GM12801 (cell line): Measurements from ENCODE around the gene PLEKHH2.

Experiments
- CTCF ChIP-seq: IDR thresholded peaks from one replicate; pipeline ENCODE4 v1.5.1; 2011; ENCODE audit warnings: control low read depth; ENCODE audit not compliant: insufficient read length; ENCODE audit errors: extremely low read depth

PLEKHH2 gene

GRCh38 chr2:43653506-43653905 lies 16.4 kb downstream of the PLEKHH2 start:
- TF ChIP-seq CTCF = no peak

- no peak for TF ChIP-seq CTCF
Measured at GRCh38 chr2:43657241-43657640, 20.2 kb downstream of the PLEKHH2 start.

DNA sequence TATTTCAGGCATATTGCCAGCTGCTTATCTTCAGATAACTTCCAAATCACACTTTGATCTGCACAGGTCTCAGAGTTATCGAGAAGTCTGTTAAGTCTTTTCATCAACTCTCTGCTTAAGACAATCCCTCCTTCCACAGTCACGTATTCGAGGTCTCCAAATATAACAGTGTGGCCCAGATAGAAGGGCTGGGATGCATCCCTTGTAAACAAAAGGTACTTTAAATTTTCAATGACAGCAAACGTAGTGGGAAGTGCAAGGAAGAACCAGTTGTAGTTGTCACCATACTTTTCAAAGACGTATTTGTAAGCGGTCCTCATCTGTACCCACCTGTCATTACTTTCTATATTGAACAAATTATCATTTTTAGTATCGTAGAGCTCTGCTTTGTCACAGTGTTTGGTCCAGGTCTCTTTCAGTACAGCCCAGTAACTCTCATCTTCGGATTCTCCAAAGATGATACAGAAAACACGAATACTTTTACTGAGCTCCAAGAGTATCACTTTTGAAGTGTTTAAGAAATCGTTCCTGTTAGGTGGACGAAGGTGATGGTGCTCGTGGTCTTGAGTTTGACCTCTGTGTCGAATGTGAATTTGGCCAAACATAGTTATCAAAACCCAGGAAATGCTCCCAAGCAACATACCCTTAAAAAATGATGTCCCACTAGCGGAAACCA lies 38.7 kb downstream of the PLEKHH2 start:
- no peak for TF ChIP-seq CTCF

GRCh38 chr2:43676322-43677050 lies 39.4 kb downstream of the PLEKHH2 start, which contains the start of gene C1GALT1C1L:
Gene C1GALT1C1L (minus strand): TSS chr2:43676429. CDS start chr2:43676322, 107 bp downstream.
- no peak for TF ChIP-seq CTCF

DNA sequence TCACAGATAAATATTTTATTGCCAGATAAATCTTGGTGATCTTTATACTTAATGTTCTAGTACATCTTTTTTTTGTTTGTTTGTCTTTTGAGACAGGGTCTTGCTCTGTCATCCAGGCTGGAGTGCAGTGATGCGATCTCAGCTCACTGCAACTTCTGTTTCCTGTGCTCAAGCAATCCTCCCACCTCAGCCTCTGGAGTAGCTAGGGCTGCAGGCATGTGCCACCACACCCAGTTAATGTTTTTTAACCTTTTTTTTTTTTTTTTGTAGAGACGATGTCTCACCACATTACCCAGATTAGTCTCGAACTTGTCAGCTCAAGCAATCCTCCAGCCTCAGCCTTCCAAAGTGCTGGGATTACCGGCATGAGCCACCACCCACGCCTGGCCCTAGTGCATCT lies 48.3 kb downstream of the PLEKHH2 start:
- no peak for TF ChIP-seq CTCF

DNA sequence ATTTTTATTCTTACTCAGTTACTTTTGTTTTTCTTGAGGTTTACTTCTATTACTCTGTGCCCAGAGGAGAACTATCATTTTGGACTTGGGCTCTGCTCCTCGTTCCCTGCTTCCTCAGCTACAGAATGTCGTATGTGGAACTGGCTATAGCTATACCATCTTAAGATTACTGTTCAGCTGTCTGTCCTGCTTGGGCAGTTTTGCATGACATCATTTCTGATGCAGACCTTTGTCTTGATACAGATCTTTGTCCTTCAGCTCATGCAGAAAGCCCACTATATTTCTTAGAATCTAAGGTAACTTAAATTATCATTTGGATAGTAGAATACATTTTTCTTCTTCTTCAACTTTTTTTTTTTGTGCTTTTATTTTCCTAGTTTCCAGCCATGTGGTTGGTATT lies 52.9 kb downstream of the PLEKHH2 start:
- no peak for TF ChIP-seq CTCF

DNA sequence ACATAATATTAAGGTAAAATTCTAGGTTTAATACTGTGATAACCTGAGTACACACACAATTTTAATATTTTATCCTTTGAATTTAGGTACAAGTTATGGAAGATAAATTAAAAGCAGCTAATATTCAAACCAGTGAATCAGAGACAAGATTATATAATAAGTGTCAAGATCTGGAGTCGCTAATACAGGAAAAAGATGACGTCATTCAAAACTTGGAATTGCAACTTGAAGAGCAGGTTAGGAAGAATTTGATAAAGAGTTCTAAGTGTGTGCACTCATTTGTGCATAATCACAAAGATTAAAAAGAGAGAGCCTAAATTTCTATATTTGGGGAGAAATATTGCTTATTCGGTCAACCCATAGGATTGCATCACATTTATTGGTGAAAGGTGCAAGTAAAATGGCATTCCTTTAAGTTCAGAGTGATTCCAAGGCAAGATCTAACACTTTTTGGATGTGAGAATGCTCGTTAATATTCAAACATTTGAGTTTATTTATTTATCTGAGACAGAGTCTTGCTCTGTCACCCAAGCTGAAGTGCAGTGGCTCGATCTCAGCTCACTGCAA lies 55.5 kb downstream of the PLEKHH2 start:
- no peak for TF ChIP-seq CTCF
